HFF-Myc (cell line): ENCODE measurements around the gene LCN10.
"Not testable (repeated sequence)": the region's sequence is repeated elsewhere in the genome, so short reads cannot be mapped to it uniquely, and the experiment has no call there.

Source experiments
- DNase-seq: peaks from one replicate; pipeline ENCODE4 v3.0.0-alpha.2; 2011; ENCODE audit warnings: low read depth; ENCODE audit errors: extremely low read depth
- H3K4me3 ChIP-seq: replicated peaks from 2 replicates; pipeline ENCODE4 v1.5.1; 2011; ENCODE audit warnings: low read depth, mild to moderate bottlenecking, control low read depth, low read length
- CTCF ChIP-seq: IDR thresholded peaks from 2 replicates; pipeline ENCODE4 v1.5.1; 2012; ENCODE audit warnings: mild to moderate bottlenecking, low read depth, low read length, control low read depth; ENCODE audit errors: missing control alignments

Gene LCN10

GRCh38 chr9:136757751-136758140 is 15.0 kb upstream of the LCN10 start:
- TF ChIP-seq CTCF: no peak
- no peak overlapping the region for H3K4me3 ChIP-seq

GRCh38 chr9:136757328-136757727 is 14.6 kb upstream of the LCN10 start:
- no peak for TF ChIP-seq CTCF
- no peak overlapping the region for H3K4me3 ChIP-seq
- DNase-seq: no peak

More at GRCh38 chr9:136757751-136758140, 15.0 kb upstream of the LCN10 start:
- no peak for DNase-seq

- no peak overlapping the region for H3K4me3 ChIP-seq
- no peak for TF ChIP-seq CTCF
- DNase-seq: no peak
These were observed 14.1 kb upstream of the LCN10 start for GRCh38 chr9:136756836-136757235.

- TF ChIP-seq CTCF: no peak
- no peak overlapping the region for H3K4me3 ChIP-seq
- DNase-seq: no peak
These were observed 13.3 kb upstream of the LCN10 start for GRCh38 chr9:136756134-136756438.

- not testable (repeated sequence) for H3K4me3 ChIP-seq, DNase-seq
These were observed 12.8 kb upstream of the LCN10 start for GRCh38 chr9:136755302-136756133.

- no peak for TF ChIP-seq CTCF
- no peak for DNase-seq
- H3K4me3 ChIP-seq: no peak overlapping the region
These were observed 12.0 kb upstream of the LCN10 start for GRCh38 chr9:136754626-136755301.

- H3K4me3 ChIP-seq: no peak overlapping the region
- DNase-seq: no peak
- no peak for TF ChIP-seq CTCF
These were observed 11.4 kb upstream of the LCN10 start for GRCh38 chr9:136754059-136754572.
